Measurements from ENCODE around the gene GORAB. TPM values are rescaled to one million over a fixed set of nuclear protein-coding genes. Genes with fewer than 3 reads are reported as not detected.

GORAB gene
- total RNA-seq, 2 donors from 2014 or later: 7.6 to 10.8 TPM

GRCh38 chr1:170558731-170559130, 26.8 kb downstream of the GORAB start:
- Mint-ChIP-seq H3K9me3 (no peaks in the 10 kb centered on the region), H3K36me3 (ENCODE audit: low read depth) (no peaks in the 10 kb centered on the region), H3K27ac (no peak overlapping the region), H3K27me3 (no peaks in the 10 kb centered on the region), H3K4me3 (no peak overlapping the region), H3K4me1 (peaks cover 15% of the 10 kb centered on the region)
- ATAC-seq (replicated peaks): no peak

- Mint-ChIP-seq H3K36me3 (ENCODE audit: low read depth) (no peaks in the 10 kb centered on the region), H3K4me3 (no peak overlapping the region), H3K27me3 (no peaks in the 10 kb centered on the region), H3K9me3 (no peaks in the 10 kb centered on the region), H3K27ac (no peak overlapping the region), H3K4me1 (peaks cover 15% of the 10 kb centered on the region)
- no peak for ATAC-seq (replicated peaks)
Measured at GRCh38 chr1:170559166-170559565, 27.2 kb downstream of the GORAB start.

GRCh38 chr1:170560681-170561285, 28.8 kb downstream of the GORAB start:
- Mint-ChIP-seq H3K4me1 (peaks cover 15% of the 10 kb centered on the region), H3K9me3 (no peaks in the 10 kb centered on the region), H3K27me3 (no peaks in the 10 kb centered on the region), H3K4me3 (no peak overlapping the region), H3K27ac (no peak overlapping the region), H3K36me3 (ENCODE audit: low read depth) (no peaks in the 10 kb centered on the region)
- no peak for ATAC-seq (replicated peaks)

- Mint-ChIP-seq H3K4me3 (peak overlapping the region; percentile 35), H3K36me3 (ENCODE audit: low read depth) (no peaks in the 10 kb centered on the region), H3K27me3 (no peaks in the 10 kb centered on the region), H3K9me3 (no peaks in the 10 kb centered on the region), H3K27ac (peak overlapping the region; percentile 31), H3K4me1 (peaks cover 15% of the 10 kb centered on the region)
- ATAC-seq (replicated peaks): peak; percentile 57
Measured at GRCh38 chr1:170562646-170563338, 30.8 kb downstream of the GORAB start.

GRCh38 chr1:170567214-170567613, 35.2 kb downstream of the GORAB start:
- H3K36me3 Mint-ChIP-seq (ENCODE audit: low read depth): no peaks in the 10 kb centered on the region
- no peak overlapping the region for H3K4me3 Mint-ChIP-seq
- H3K4me1 Mint-ChIP-seq: peaks cover 15% of the 10 kb centered on the region
- H3K9me3 Mint-ChIP-seq: peaks cover 12% of the 10 kb centered on the region
- no peak for ATAC-seq (replicated peaks)
- H3K27ac Mint-ChIP-seq: no peak overlapping the region
- peaks cover 10% of the 10 kb centered on the region for H3K27me3 Mint-ChIP-seq

- Mint-ChIP-seq H3K9me3 (peaks cover 14% of the 10 kb centered on the region), H3K27me3 (peaks cover 13% of the 10 kb centered on the region), H3K4me3 (no peak overlapping the region), H3K4me1 (peaks cover 5% of the 10 kb centered on the region), H3K27ac (no peak overlapping the region), H3K36me3 (ENCODE audit: low read depth) (no peaks in the 10 kb centered on the region)
- no peak for ATAC-seq (replicated peaks)
Measured at GRCh38 chr1:170568197-170568596, 36.2 kb downstream of the GORAB start.

- H3K36me3 Mint-ChIP-seq (ENCODE audit: low read depth): no peaks in the 10 kb centered on the region
Measured at GRCh38 chr1:170576980-170577379, 45.0 kb downstream of the GORAB start.

GRCh38 chr1:170578359-170578758, 46.4 kb downstream of the GORAB start:
- Mint-ChIP-seq H3K4me1 (no peaks in the 10 kb centered on the region), H3K27ac (no peak overlapping the region), H3K36me3 (ENCODE audit: low read depth) (no peaks in the 10 kb centered on the region), H3K4me3 (no peak overlapping the region), H3K9me3 (no peaks in the 10 kb centered on the region), H3K27me3 (peaks cover 16% of the 10 kb centered on the region)
- no peak for ATAC-seq (replicated peaks)

More at GRCh38 chr1:170576980-170577379, 45.0 kb downstream of the GORAB start:
- no peak for ATAC-seq (replicated peaks)
- Mint-ChIP-seq H3K4me1 (no peaks in the 10 kb centered on the region), H3K27me3 (peaks cover 21% of the 10 kb centered on the region), H3K4me3 (no peak overlapping the region), H3K9me3 (peaks cover 4% of the 10 kb centered on the region), H3K27ac (no peak overlapping the region)

GRCh38 chr1:170580636-170581440, 48.9 kb downstream of the GORAB start:
- ATAC-seq (replicated peaks): no peak
- no peaks in the 10 kb centered on the region for H3K36me3 Mint-ChIP-seq (ENCODE audit: low read depth)
- peaks cover 23% of the 10 kb centered on the region for H3K27me3 Mint-ChIP-seq
- H3K9me3 Mint-ChIP-seq: no peaks in the 10 kb centered on the region
- H3K4me3 Mint-ChIP-seq: no peak overlapping the region
- H3K4me1 Mint-ChIP-seq: no peaks in the 10 kb centered on the region
- H3K27ac Mint-ChIP-seq: no peak overlapping the region

GRCh38 chr1:170583186-170583585, 51.2 kb downstream of the GORAB start:
- Mint-ChIP-seq H3K27me3 (peaks cover 33% of the 10 kb centered on the region), H3K4me3 (no peak overlapping the region), H3K4me1 (no peaks in the 10 kb centered on the region), H3K9me3 (no peaks in the 10 kb centered on the region), H3K27ac (no peak overlapping the region), H3K36me3 (ENCODE audit: low read depth) (no peaks in the 10 kb centered on the region)
- ATAC-seq (replicated peaks): no peak

- Mint-ChIP-seq H3K27me3 (peaks cover 42% of the 10 kb centered on the region), H3K36me3 (ENCODE audit: low read depth) (no peaks in the 10 kb centered on the region), H3K27ac (no peak overlapping the region), H3K9me3 (no peaks in the 10 kb centered on the region), H3K4me3 (no peak overlapping the region), H3K4me1 (no peaks in the 10 kb centered on the region)
- ATAC-seq (replicated peaks): no peak
Measured at GRCh38 chr1:170586321-170587252, 54.6 kb downstream of the GORAB start.

GRCh38 chr1:170587253-170587593, 55.3 kb downstream of the GORAB start:
- H3K9me3 Mint-ChIP-seq: no peaks in the 10 kb centered on the region
- no peaks in the 10 kb centered on the region for H3K4me1 Mint-ChIP-seq
- no peak overlapping the region for H3K4me3 Mint-ChIP-seq
- H3K36me3 Mint-ChIP-seq (ENCODE audit: low read depth): no peaks in the 10 kb centered on the region
- peaks cover 44% of the 10 kb centered on the region for H3K27me3 Mint-ChIP-seq
- ATAC-seq (replicated peaks): no peak
- H3K27ac Mint-ChIP-seq: no peak overlapping the region

GRCh38 chr1:170590921-170591705, 59.1 kb downstream of the GORAB start:
- Mint-ChIP-seq H3K27me3 (peaks cover 37% of the 10 kb centered on the region), H3K9me3 (no peaks in the 10 kb centered on the region), H3K4me3 (no peak overlapping the region), H3K27ac (no peak overlapping the region), H3K36me3 (ENCODE audit: low read depth) (no peaks in the 10 kb centered on the region), H3K4me1 (no peaks in the 10 kb centered on the region)
- no peak for ATAC-seq (replicated peaks)

All from activated T-helper 17 cell treated with anti-CD3 and anti-CD28 coated beads, Interleukin-2, amount 50 U/mL, for 72 hours (primary cell).